Neural crest cell (in vitro differentiated cells): ENCODE results near the gene KDM4C. TPM values are rescaled to one million over a fixed set of nuclear protein-coding genes. Genes with fewer than 3 reads are reported as not detected.

Source experiments
- DNase-seq: peaks from one replicate; pipeline ENCODE4 v3.0.0; 2021; ENCODE audit warnings: low read depth, mixed read lengths, low spot score
- H3K27ac Mint-ChIP-seq: one replicate; pipeline ENCODE4 v1.8.0; 2021; ENCODE audit warnings: mild to moderate bottlenecking, mixed read lengths; ENCODE audit not compliant: unreplicated experiment
- H3K27me3 Mint-ChIP-seq: 2 replicates; pipeline ENCODE4 v1.8.0; 2021; ENCODE audit warnings: low read depth, mild to moderate bottlenecking, mixed read lengths
- H3K36me3 Mint-ChIP-seq: 2 replicates; pipeline ENCODE4 v1.8.0; 2021; ENCODE audit warnings: low read depth, mild to moderate bottlenecking, mixed read lengths
- H3K4me1 Mint-ChIP-seq: 2 replicates; pipeline ENCODE4 v1.8.0; 2021; ENCODE audit warnings: mixed read lengths
- H3K4me3 Mint-ChIP-seq: one replicate; pipeline ENCODE4 v1.8.0; 2021; ENCODE audit warnings: mild to moderate bottlenecking, mixed read lengths
- H3K9me3 Mint-ChIP-seq: 2 replicates; pipeline ENCODE4 v1.8.0; 2021; ENCODE audit warnings: mixed read lengths
- CTCF ChIP-seq: fragments of 200-600 bp; sonication (generic); conservative IDR thresholded peaks from 2 replicates; pipeline ENCODE4 v1.5.0; 2021; ENCODE audit warnings: antibody characterized with exemption, mild to moderate bottlenecking
- total RNA-seq: library from RNA; stranded (reverse); gene quantifications from 2 replicates; pipeline ENCODE4 v1.2.1, GENCODE V29; 2021

Gene KDM4C
- total RNA-seq, 1 donor from 2014 or later = 11.2 TPM

- H3K27me3 Mint-ChIP-seq = no peaks in the 10 kb centered on the region
- peak overlapping the region; percentile 81 for H3K27ac Mint-ChIP-seq
- DNase-seq = no peak
- H3K4me1 Mint-ChIP-seq = no peaks in the 10 kb centered on the region
- no peak overlapping the region for H3K4me3 Mint-ChIP-seq
- TF ChIP-seq CTCF = no peak
- H3K36me3 Mint-ChIP-seq = no peaks in the 10 kb centered on the region
- no peaks in the 10 kb centered on the region for H3K9me3 Mint-ChIP-seq
Measured at GRCh38 chr9:7145361-7146069, 387.7 kb downstream of the KDM4C start.

DNA sequence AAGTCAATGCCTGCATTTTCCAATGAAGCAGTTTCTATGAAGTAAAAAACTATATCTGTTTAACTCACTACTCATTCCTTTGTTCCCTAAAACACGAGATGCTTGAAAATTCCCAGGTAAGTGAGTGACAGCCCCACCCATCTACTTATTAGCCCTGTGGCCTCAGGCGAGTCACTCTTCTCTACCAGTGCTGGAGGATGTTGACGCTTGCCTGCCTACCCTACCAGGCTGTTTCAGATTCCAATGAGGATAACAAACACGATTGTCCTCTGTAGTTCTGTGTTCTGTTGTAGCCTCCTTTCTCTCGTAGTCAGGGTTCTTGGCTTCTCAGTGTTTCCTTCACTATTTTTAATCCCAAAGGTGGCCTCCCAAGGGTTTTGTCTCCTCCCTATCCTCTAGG lies 388.8 kb downstream of the KDM4C start:
- no peak overlapping the region for H3K4me3 Mint-ChIP-seq
- DNase-seq = no peak

DNA sequence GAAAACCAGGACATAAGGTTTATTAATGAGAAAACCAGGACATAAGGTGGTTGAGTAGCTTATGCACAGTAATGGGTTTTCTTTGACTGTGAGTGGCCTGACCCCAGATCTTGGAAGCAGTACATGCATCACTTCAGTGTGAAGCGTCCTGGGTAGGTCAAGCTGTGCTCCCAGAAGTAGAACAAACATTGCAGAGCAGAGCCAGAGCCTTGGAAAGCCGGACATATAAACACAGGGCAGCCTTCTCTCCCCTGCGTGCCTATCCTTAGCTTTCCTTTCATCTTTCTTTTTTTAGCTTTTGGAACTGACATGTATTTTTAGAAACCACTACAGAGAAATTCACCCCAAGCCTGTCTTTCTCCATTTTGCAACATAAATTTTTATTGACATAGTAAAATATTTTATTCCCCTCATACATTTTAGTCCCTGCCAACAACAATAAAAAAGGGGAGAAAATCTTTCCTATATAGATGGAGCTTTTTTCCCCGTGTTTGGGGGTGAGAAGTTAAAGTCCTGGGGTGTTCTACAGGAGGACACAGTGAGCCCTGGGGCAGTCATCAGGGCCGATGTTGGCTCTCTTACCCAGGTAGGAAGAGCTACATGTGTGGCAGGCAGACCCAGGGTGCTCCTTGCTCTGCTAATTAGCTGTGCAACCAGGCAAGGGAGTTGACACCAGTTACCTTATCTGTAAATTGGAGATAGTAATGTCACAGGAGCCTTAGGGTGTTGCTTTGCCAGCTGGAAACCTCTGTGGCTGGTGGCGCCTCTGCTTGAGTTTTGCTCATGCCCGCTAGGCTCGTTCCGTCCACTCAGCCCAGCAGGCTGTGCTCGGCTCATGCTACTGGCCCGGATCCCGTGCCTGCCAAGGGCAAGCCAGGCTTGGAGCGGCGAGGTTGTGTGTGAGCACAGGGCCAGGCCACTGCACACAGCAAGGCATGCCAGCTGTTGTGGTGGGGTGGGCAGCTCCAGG lies 389.6 kb downstream of the KDM4C start:
- Mint-ChIP-seq H3K27ac (no peak overlapping the region), H3K9me3 (no peaks in the 10 kb centered on the region), H3K4me3 (no peak overlapping the region)

More for the DNA sequence above, 388.8 kb downstream of the KDM4C start:
- no peak overlapping the region for H3K27ac Mint-ChIP-seq
- H3K4me1 Mint-ChIP-seq = no peaks in the 10 kb centered on the region
- H3K9me3 Mint-ChIP-seq = no peaks in the 10 kb centered on the region
- no peaks in the 10 kb centered on the region for H3K27me3 Mint-ChIP-seq
- TF ChIP-seq CTCF = no peak
- no peaks in the 10 kb centered on the region for H3K36me3 Mint-ChIP-seq

GRCh38 chr9:7148243-7148765 lies 390.5 kb downstream of the KDM4C start:
- no peak overlapping the region for H3K27ac Mint-ChIP-seq
- TF ChIP-seq CTCF = no peak
- DNase-seq = no peak
- peaks cover under 1% of the 10 kb centered on the region for H3K4me1 Mint-ChIP-seq
- no peaks in the 10 kb centered on the region for H3K9me3 Mint-ChIP-seq
- H3K36me3 Mint-ChIP-seq = no peaks in the 10 kb centered on the region
- H3K4me3 Mint-ChIP-seq = no peak overlapping the region
- no peaks in the 10 kb centered on the region for H3K27me3 Mint-ChIP-seq

More for the DNA sequence above, 389.6 kb downstream of the KDM4C start:
- Mint-ChIP-seq H3K4me1 (no peaks in the 10 kb centered on the region), H3K27me3 (no peaks in the 10 kb centered on the region), H3K36me3 (no peaks in the 10 kb centered on the region)
- DNase-seq = no peak
- no peak for TF ChIP-seq CTCF

- no peak for DNase-seq
- no peaks in the 10 kb centered on the region for H3K27me3 Mint-ChIP-seq
- peaks cover 7% of the 10 kb centered on the region for H3K4me1 Mint-ChIP-seq
- no peak overlapping the region for H3K27ac Mint-ChIP-seq
- no peak for TF ChIP-seq CTCF
- H3K9me3 Mint-ChIP-seq = no peaks in the 10 kb centered on the region
- no peaks in the 10 kb centered on the region for H3K36me3 Mint-ChIP-seq
- no peak overlapping the region for H3K4me3 Mint-ChIP-seq
Measured at GRCh38 chr9:7149258-7149657, 391.5 kb downstream of the KDM4C start.
